HPDE6-E6E7 (cell line): ENCODE measurements around the gene MYH11.
"Not testable (repeated sequence)": the region's sequence is repeated elsewhere in the genome, so short reads cannot be mapped to it uniquely, and the experiment has no call there.

ENCODE experiments used
- DNase-seq: peaks from one replicate; pipeline ENCODE4 v3.0.0; 2011; ENCODE audit warnings: missing footprints; ENCODE audit errors: extremely low spot score

Gene MYH11

GRCh38 chr16:15876503-15876902 lies 19.7 kb upstream of the MYH11 start:
- DNase-seq: no peak

GRCh38 chr16:15874745-15875314 lies 18.0 kb upstream of the MYH11 start:
- DNase-seq: peak; percentile 50

GRCh38 chr16:15873737-15874136 lies 16.9 kb upstream of the MYH11 start:
- no peak for DNase-seq

GRCh38 chr16:15873301-15873700 lies 16.5 kb upstream of the MYH11 start:
- DNase-seq: no peak

- DNase-seq: no peak
Measured at GRCh38 chr16:15870011-15870410, 13.2 kb upstream of the MYH11 start.

- no peak for DNase-seq
Measured at GRCh38 chr16:15866451-15866850, 9.6 kb upstream of the MYH11 start.

GRCh38 chr16:15865742-15866141 lies 8.9 kb upstream of the MYH11 start:
- DNase-seq: no peak

GRCh38 chr16:15864939-15865338 lies 8.1 kb upstream of the MYH11 start:
- no peak for DNase-seq

- no peak for DNase-seq
Measured at GRCh38 chr16:15861996-15862395, 5.2 kb upstream of the MYH11 start.

- DNase-seq: no peak
Measured at GRCh38 chr16:15858921-15859668, 2.3 kb upstream of the MYH11 start.

GRCh38 chr16:15857724-15858560 lies 1.1 kb upstream of the MYH11 start:
- no peak for DNase-seq

- DNase-seq: no peak
Measured at GRCh38 chr16:15856182-15856581, 646 bp downstream of the MYH11 start.

GRCh38 chr16:15855704-15856003 lies 1.2 kb downstream of the MYH11 start:
- DNase-seq: no peak

GRCh38 chr16:15854906-15855703 lies 1.7 kb downstream of the MYH11 start:
- no peak for DNase-seq

GRCh38 chr16:15854061-15854460 lies 2.8 kb downstream of the MYH11 start:
- no peak for DNase-seq

- no peak for DNase-seq
Measured at GRCh38 chr16:15853021-15853420, 3.8 kb downstream of the MYH11 start.

- DNase-seq: not testable (repeated sequence)
Measured at GRCh38 chr16:15850555-15850954, 6.3 kb downstream of the MYH11 start.

- no peak for DNase-seq
Measured at GRCh38 chr16:15849209-15849981, 7.4 kb downstream of the MYH11 start.

GRCh38 chr16:15847611-15848175 lies 9.1 kb downstream of the MYH11 start:
- no peak for DNase-seq

- no peak for DNase-seq
Measured at GRCh38 chr16:15846510-15846909, 10.3 kb downstream of the MYH11 start.
